WTC11 (cell line): Measurements from ENCODE around the gene KLHL30. TPM values are rescaled to one million over a fixed set of nuclear protein-coding genes. Genes with fewer than 3 reads are reported as not detected.

Source experiments
- ATAC-seq: fragments of 200-7000 bp; cut with Tn5 transposase; 2 replicates; pipeline ENCODE4 v1.10.0; 2021; ENCODE audit warnings: mild to moderate bottlenecking, moderate library complexity
- CTCF ChIA-PET: fragments of 300-600 bp; sonication (Branson Sonifier 250); formaldehyde crosslinking; loops from one replicate; lab custom pipeline; 2021; ENCODE audit warnings: antibody characterized with exemption; lab: Charles Lee
- POLR2A ChIA-PET: fragments of 350-600 bp; sonication (Branson Sonifier 250); formaldehyde crosslinking; loops from one replicate; lab custom pipeline; 2021; ENCODE audit warnings: antibody characterized with exemption; lab: Charles Lee
- DNase-seq: peaks from one replicate; pipeline ENCODE4 v3.0.0; 2021; ENCODE audit warnings: low spot score
- H3K27ac Mint-ChIP-seq: 2 replicates; pipeline ENCODE4 v1.8.0; 2021; ENCODE audit warnings: mixed read lengths
- H3K27me3 Mint-ChIP-seq: 2 replicates; pipeline ENCODE4 v1.8.0; 2021; ENCODE audit warnings: low read depth, mild to moderate bottlenecking, moderate library complexity, mixed read lengths
- H3K36me3 Mint-ChIP-seq: 2 replicates; pipeline ENCODE4 v1.8.0; 2021; ENCODE audit warnings: mixed read lengths
- H3K4me1 Mint-ChIP-seq: 2 replicates; pipeline ENCODE4 v1.8.0; 2022; ENCODE audit warnings: mixed read lengths
- H3K4me3 Mint-ChIP-seq: 2 replicates; pipeline ENCODE4 v1.8.0; 2021; ENCODE audit warnings: mild to moderate bottlenecking, moderate library complexity, mixed read lengths
- H3K9me3 Mint-ChIP-seq: 2 replicates; pipeline ENCODE4 v1.8.0; 2021; ENCODE audit warnings: mixed read lengths
- ATF2 ChIP-seq: sonication (generic); formaldehyde crosslinking; IDR thresholded peaks from 2 replicates; pipeline ENCODE4 v1.8.1; 2022; ENCODE audit warnings: low read depth, missing genetic modification reagents, borderline replicate concordance
- ETV6 ChIP-seq: sonication (generic); formaldehyde crosslinking; IDR thresholded peaks from 2 replicates; pipeline ENCODE4 v1.8.1; 2022; ENCODE audit warnings: mild to moderate bottlenecking, missing genetic modification reagents
- GTF2I ChIP-seq: fragments of 250-450 bp; sonication (Bioruptor Pico); conservative IDR thresholded peaks from 2 replicates; pipeline ENCODE4 v1.4.0; 2021; ENCODE audit warnings: mild to moderate bottlenecking
- NR2C2 ChIP-seq: sonication (generic); formaldehyde crosslinking; IDR thresholded peaks from 2 replicates; pipeline ENCODE4 v1.8.0; 2022; ENCODE audit warnings: mild to moderate bottlenecking, missing genetic modification reagents
- RORB ChIP-seq: fragments of 250-450 bp; sonication (Bioruptor Pico); IDR thresholded peaks from 2 replicates; pipeline ENCODE4 v1.9.0; 2021; ENCODE audit warnings: mild to moderate bottlenecking
- SMAD3 ChIP-seq: sonication (generic); formaldehyde crosslinking; IDR thresholded peaks from 2 replicates; pipeline ENCODE4 v1.8.0; 2022; ENCODE audit warnings: missing genetic modification reagents, mild to moderate bottlenecking, borderline replicate concordance
- STAT6 ChIP-seq: sonication (generic); formaldehyde crosslinking; conservative IDR thresholded peaks from 2 replicates; pipeline ENCODE4 v1.8.1; 2023; ENCODE audit warnings: mild to moderate bottlenecking, low read depth, missing genetic modification reagents, moderate library complexity
- ZNF263 ChIP-seq: sonication (generic); formaldehyde crosslinking; IDR thresholded peaks from 2 replicates; pipeline ENCODE4 v1.8.1; 2022; ENCODE audit warnings: low read depth, mild to moderate bottlenecking, moderate library complexity, missing genetic modification reagents
- ZNF512 ChIP-seq: sonication (generic); formaldehyde crosslinking; IDR thresholded peaks from 2 replicates; pipeline ENCODE4 v1.8.1; 2022; ENCODE audit warnings: missing genetic modification reagents, borderline replicate concordance
- total RNA-seq: library from RNA; stranded (reverse); gene quantifications from 3 replicates; pipeline ENCODE4 v1.2.3, GENCODE V29; 2021
- TF ChIP-seq, protein P1 (sequence below): fragments of 200-600 bp; IDR thresholded peaks from 2 replicates; pipeline ENCODE4 v1.8.0; 2022; ENCODE audit warnings: antibody characterized with exemption
- TF ChIP-seq, protein P2 (sequence below): sonication (generic); formaldehyde crosslinking; IDR thresholded peaks from 2 replicates; pipeline ENCODE4 v1.8.1; 2023; ENCODE audit warnings: mild to moderate bottlenecking, missing genetic modification reagents, moderate library complexity
- TF ChIP-seq, protein P3 (sequence below): sonication (generic); formaldehyde crosslinking; IDR thresholded peaks from 2 replicates; pipeline ENCODE4 v1.8.1; 2023; ENCODE audit warnings: mild to moderate bottlenecking, moderate library complexity, missing genetic modification reagents

The KLHL30 gene
- total RNA-seq, 1 experiment from 2014 or later: not detected

DNA sequence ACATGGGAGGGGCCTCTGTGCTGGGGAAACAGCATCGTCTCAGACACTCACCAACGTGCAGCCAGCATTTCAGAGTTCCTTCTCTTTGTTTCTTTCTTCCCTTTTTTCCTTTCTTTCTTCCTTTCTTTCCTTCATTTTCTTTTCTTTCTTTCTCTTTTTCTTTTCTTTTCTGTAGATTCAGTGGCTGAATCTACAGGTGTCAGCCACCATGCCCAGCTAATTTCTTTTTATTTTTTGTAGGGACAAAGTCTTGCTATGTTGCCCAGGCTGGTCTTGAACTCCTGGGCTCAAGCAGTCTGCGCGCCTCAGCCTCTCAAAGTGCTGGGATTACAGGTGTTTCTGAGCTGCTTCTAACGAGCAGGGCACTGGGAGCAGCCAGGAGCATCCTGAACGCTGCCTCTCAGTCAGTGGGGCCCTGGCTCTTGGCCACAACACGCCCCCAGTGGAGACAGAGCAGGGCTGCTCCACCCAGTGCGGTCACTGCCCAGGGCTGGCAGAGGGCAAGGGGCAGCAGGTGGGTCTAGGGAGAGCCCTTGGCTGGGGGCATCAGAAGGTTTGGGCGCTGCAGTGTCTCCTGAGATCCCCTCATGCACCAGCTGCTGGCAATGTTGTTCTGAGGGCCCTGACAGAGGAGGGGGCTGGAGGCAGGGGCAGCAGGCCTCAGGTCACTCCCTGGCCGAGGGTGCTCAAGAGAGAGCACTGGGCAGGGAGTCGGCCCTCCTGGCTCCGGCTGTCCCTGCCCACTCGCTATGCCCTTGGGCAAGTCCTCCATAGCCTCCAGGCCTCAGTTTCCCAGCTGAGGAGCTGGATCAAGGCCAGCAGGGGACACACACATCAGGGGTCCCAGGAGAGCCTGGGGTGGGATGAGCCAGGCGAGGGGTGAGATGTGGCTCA, 4.7 kb upstream of the KLHL30 start (continued):
- TF ChIP-seq, protein P1, sequence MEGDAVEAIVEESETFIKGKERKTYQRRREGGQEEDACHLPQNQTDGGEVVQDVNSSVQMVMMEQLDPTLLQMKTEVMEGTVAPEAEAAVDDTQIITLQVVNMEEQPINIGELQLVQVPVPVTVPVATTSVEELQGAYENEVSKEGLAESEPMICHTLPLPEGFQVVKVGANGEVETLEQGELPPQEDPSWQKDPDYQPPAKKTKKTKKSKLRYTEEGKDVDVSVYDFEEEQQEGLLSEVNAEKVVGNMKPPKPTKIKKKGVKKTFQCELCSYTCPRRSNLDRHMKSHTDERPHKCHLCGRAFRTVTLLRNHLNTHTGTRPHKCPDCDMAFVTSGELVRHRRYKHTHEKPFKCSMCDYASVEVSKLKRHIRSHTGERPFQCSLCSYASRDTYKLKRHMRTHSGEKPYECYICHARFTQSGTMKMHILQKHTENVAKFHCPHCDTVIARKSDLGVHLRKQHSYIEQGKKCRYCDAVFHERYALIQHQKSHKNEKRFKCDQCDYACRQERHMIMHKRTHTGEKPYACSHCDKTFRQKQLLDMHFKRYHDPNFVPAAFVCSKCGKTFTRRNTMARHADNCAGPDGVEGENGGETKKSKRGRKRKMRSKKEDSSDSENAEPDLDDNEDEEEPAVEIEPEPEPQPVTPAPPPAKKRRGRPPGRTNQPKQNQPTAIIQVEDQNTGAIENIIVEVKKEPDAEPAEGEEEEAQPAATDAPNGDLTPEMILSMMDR: no peak
- TF ChIP-seq NR2C2 (no peak), STAT6 (no peak), SMAD3 (no peak), RORB (CRISPR knock-in tag) (no peak)
- TF ChIP-seq, protein P2, sequence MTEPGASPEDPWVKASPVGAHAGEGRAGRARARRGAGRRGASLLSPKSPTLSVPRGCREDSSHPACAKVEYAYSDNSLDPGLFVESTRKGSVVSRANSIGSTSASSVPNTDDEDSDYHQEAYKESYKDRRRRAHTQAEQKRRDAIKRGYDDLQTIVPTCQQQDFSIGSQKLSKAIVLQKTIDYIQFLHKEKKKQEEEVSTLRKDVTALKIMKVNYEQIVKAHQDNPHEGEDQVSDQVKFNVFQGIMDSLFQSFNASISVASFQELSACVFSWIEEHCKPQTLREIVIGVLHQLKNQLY (CRISPR knock-in tag): no peak

- POLR2A ChIA-PET: interaction anchor here (1.5 kb wide), 1 partner anchor 14 kb away, joined by 4 read pairs; no protein-coding TSS in a partner anchor
Observed at GRCh38 chr2:238134393-238134785, 4.1 kb upstream of the KLHL30 start.

More at GRCh38 chr2:238134393-238134785, 4.1 kb upstream of the KLHL30 start:
- no peaks in the 10 kb centered on the region for H3K36me3 Mint-ChIP-seq
- no peaks in the 10 kb centered on the region for H3K9me3 Mint-ChIP-seq
- no peak overlapping the region for H3K27ac Mint-ChIP-seq
- TF ChIP-seq ETV6 (no peak), GTF2I (no peak), ATF2 (CRISPR knock-in tag) (no peak), ZNF263 (CRISPR knock-in tag) (no peak), ZNF512 (no peak)
- TF ChIP-seq, protein P2 (CRISPR knock-in tag): no peak
- TF ChIP-seq, protein P3, sequence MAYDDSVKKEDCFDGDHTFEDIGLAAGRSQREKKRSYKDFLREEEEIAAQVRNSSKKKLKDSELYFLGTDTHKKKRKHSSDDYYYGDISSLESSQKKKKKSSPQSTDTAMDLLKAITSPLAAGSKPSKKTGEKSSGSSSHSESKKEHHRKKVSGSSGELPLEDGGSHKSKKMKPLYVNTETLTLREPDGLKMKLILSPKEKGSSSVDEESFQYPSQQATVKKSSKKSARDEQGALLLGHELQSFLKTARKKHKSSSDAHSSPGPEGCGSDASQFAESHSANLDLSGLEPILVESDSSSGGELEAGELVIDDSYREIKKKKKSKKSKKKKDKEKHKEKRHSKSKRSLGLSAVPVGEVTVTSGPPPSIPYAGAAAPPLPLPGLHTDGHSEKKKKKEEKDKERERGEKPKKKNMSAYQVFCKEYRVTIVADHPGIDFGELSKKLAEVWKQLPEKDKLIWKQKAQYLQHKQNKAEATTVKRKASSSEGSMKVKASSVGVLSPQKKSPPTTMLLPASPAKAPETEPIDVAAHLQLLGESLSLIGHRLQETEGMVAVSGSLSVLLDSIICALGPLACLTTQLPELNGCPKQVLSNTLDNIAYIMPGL: no peak
- H3K4me3 Mint-ChIP-seq: no peak overlapping the region
- DNase-seq (no peak), ATAC-seq (no peak)
- no peaks in the 10 kb centered on the region for H3K4me1 Mint-ChIP-seq
- CTCF ChIA-PET: interaction anchor here (1.0 kb wide), 1 partner anchor 211 kb away, joined by 3 read pairs; no protein-coding TSS in a partner anchor
- no peaks in the 10 kb centered on the region for H3K27me3 Mint-ChIP-seq
